Vagina (tissue), 2 donors: ENCODE data around the gene RASAL2.

ENCODE experiments used
- CTCF ChIP-seq, 3 experiments: fragments of 450-650 bp in 2 of 3; fragments of 200-600 bp in 1 of 3; sonication (generic) in 1 of 3; IDR thresholded peaks; one replicate each; pipeline ENCODE4 v1.5.1; 2017 to 2019; ENCODE audit warnings: antibody characterized with exemption in 3 of 3, mild to moderate bottlenecking in 2 of 3, moderate library complexity in 2 of 3
- POLR2A ChIP-seq, 2 donors: fragments of 450-650 bp; IDR thresholded peaks; one replicate each; pipeline ENCODE4 v1.6.1; 2017; ENCODE audit warnings: antibody characterized with exemption in 2 of 2, mild to moderate bottlenecking in 2 of 2, moderate library complexity in 2 of 2
- POLR2AphosphoS5 ChIP-seq, 2 donors: sonication (generic); formaldehyde crosslinking; IDR thresholded peaks; one replicate each; pipeline ENCODE4 v1.9.0; 2017; ENCODE audit warnings: antibody characterized with exemption in 2 of 2, mild to moderate bottlenecking in 2 of 2, low read depth in 1 of 2; ENCODE audit not compliant: insufficient read depth in 1 of 2

GRCh38 chr1:178232949-178233348 is 139.0 kb downstream of the RASAL2 start:
- TF ChIP-seq CTCF (IDR thresholded peaks at IDR 0.05) (no peak), POLR2A (IDR thresholded peaks at IDR 0.05) (no peak), POLR2AphosphoS5 (IDR thresholded peaks at IDR 0.05; ENCODE audit: insufficient read depth in 1 of 2, low read depth in 1 of 2) (no peak)
